ENCODE data around the gene LAMTOR3.

LAMTOR3 gene

GRCh38 chr4:99879458-99879857, 14.8 kb downstream of the LAMTOR3 start:
- Histone ChIP-seq H4K20me1 (ENCODE audit: insufficient read depth) (no peaks in the 10 kb centered on the region), H3K27ac (no peak overlapping the region), H3K4me3 (IDR thresholded peaks at IDR 0.05; ENCODE audit: insufficient read depth, low read depth, low read length) (no peak overlapping the region), H3K9ac (no peak overlapping the region), H3K4me2 (no peak overlapping the region), H3K36me3 (ENCODE audit: insufficient read depth) (peaks cover 3% of the 10 kb centered on the region; the same call in 1 of the 2 replicates), H2AFZ (ENCODE audit: low read depth) (no peak overlapping the region), H3K27me3 (ENCODE audit: insufficient read depth, low read depth) (no peaks in the 10 kb centered on the region), H3K4me1 (ENCODE audit: low read depth, poor library complexity, severe bottlenecking) (no peaks in the 10 kb centered on the region), H3K79me2 (ENCODE audit: insufficient read depth, low read depth) (no peaks in the 10 kb centered on the region)
- TF ChIP-seq CTCF (conservative IDR thresholded peaks at IDR 0.05; ENCODE audit: low read depth, low read length), result no peak

DNA sequence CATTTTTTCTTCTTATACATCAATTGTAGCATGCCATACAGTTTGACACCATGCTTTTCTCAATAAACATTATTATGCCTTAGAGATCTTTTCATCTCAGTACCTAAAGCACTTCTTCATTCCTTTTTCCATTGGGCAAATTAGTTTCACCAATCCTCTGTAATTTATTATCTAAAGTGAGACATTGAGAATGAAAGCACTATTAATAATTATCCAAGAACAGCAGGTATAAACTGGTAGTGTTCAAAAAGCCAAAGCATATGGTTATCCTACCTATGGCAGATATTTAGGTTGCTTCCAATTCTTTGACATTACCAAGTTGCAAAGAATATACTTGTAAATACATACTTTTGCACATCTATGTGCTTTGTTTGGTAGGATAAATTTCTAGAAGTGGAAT, 15.6 kb downstream of the LAMTOR3 start:
- Histone ChIP-seq H3K79me2 (ENCODE audit: insufficient read depth, low read depth) (no peaks in the 10 kb centered on the region), H3K9ac (no peak overlapping the region), H3K27me3 (ENCODE audit: insufficient read depth, low read depth) (no peaks in the 10 kb centered on the region), H2AFZ (ENCODE audit: low read depth) (no peak overlapping the region), H3K4me1 (ENCODE audit: low read depth, poor library complexity, severe bottlenecking) (no peaks in the 10 kb centered on the region), H3K4me2 (no peak overlapping the region), H3K27ac (no peak overlapping the region), H3K4me3 (IDR thresholded peaks at IDR 0.05; ENCODE audit: insufficient read depth, low read depth, low read length) (no peak overlapping the region), H3K36me3 (ENCODE audit: insufficient read depth) (0 out of 2 replicates have a peak, but pooled peaks cover 3% of the 10 kb centered on the region), H4K20me1 (ENCODE audit: insufficient read depth) (no peaks in the 10 kb centered on the region)
- TF ChIP-seq CTCF (conservative IDR thresholded peaks at IDR 0.05; ENCODE audit: low read depth, low read length), result no peak

- H3K79me2 ChIP-seq (ENCODE audit: insufficient read depth, low read depth), result no peaks in the 10 kb centered on the region
- H3K4me1 ChIP-seq (ENCODE audit: low read depth, poor library complexity, severe bottlenecking), result no peaks in the 10 kb centered on the region
- TF ChIP-seq CTCF (conservative IDR thresholded peaks at IDR 0.05; ENCODE audit: low read depth, low read length), result no peak
- no peak overlapping the region for H3K9ac ChIP-seq
- H4K20me1 ChIP-seq (ENCODE audit: insufficient read depth), result no peaks in the 10 kb centered on the region
- H3K4me3 ChIP-seq (IDR thresholded peaks at IDR 0.05; ENCODE audit: insufficient read depth, low read depth, low read length), result no peak overlapping the region
- 0 out of 2 replicates have a peak, but pooled peaks cover 3% of the 10 kb centered on the region for H3K36me3 ChIP-seq (ENCODE audit: insufficient read depth)
- H3K27me3 ChIP-seq (ENCODE audit: insufficient read depth, low read depth), result no peaks in the 10 kb centered on the region
- H3K4me2 ChIP-seq, result no peak overlapping the region
- no peak overlapping the region for H3K27ac ChIP-seq
- no peak overlapping the region for H2AFZ ChIP-seq (ENCODE audit: low read depth)
Measured at GRCh38 chr4:99876946-99877345, 17.3 kb downstream of the LAMTOR3 start.

DNA sequence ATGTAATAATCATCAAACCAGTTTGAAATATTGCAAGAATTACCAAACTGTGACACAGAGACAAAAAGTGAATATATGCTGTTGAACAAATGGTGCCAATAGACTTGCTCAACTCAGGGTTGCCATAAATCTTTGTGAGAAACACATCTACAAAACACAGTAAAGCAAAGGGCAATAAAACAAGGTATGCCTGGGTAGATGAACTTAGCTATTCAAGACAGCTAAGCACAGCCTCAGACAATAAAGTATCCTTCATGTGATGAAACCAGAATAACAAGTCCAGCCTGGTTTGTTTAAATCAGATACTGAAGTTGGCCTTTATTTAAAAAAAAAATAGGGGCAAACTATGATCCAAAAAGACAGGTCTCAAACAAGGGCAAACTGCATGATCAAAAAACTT, 19.2 kb downstream of the LAMTOR3 start:
- Histone ChIP-seq H3K4me2 (no peak overlapping the region), H3K27ac (no peak overlapping the region), H3K27me3 (ENCODE audit: insufficient read depth, low read depth) (no peaks in the 10 kb centered on the region), H3K9ac (no peak overlapping the region), H3K4me3 (IDR thresholded peaks at IDR 0.05; ENCODE audit: insufficient read depth, low read depth, low read length) (no peak overlapping the region), H3K4me1 (ENCODE audit: low read depth, poor library complexity, severe bottlenecking) (no peaks in the 10 kb centered on the region), H4K20me1 (ENCODE audit: insufficient read depth) (no peaks in the 10 kb centered on the region), H3K36me3 (ENCODE audit: insufficient read depth) (no peaks in the 10 kb centered on the region), H2AFZ (ENCODE audit: low read depth) (no peak overlapping the region), H3K79me2 (ENCODE audit: insufficient read depth, low read depth) (no peaks in the 10 kb centered on the region)
- no peak for TF ChIP-seq CTCF (conservative IDR thresholded peaks at IDR 0.05; ENCODE audit: low read depth, low read length)
